ENCODE measurements around the gene GRID1. TPM values are rescaled to one million over a fixed set of nuclear protein-coding genes. Genes with fewer than 3 reads are reported as not detected.

GRID1 gene
- total and polyA plus RNA-seq, 9 of the 15 experiments (the other 6 are each of a cell fraction or from before 2014, with no cell fraction given), result 0.01 to 7.2 (median 1.2) TPM

DNA sequence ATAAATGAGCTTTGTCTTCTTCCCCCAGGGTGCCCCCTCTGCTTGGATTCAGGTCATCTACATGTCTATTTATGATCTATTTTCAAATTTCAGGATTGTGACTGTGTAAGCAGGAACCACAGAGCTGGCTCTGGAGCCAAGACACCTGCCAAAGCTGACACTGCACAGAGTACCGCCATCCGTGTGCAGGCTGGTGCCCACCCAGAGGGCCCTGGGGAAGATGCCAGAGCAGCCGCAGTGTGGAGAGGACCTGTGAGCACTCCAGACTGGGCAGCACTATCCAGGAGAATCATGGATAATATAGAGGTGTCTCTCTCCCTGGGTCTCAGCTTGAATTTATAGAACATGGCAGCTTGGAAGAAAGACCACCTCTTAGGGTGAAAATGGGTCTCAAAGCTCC, 577.5 kb downstream of the GRID1 start:
- DNase-seq (ENCODE audit: extremely low read depth in 1 of 4, low spot score in 3 of 4), result no peak
- Histone ChIP-seq H3K9me3 (replicated peaks; ENCODE audit: control insufficient read depth, insufficient read depth, low read depth, low read length) (no peaks in the 10 kb centered on the region), H3K4me1 (replicated peaks in 1 of 2; ENCODE audit: control insufficient read depth in 2 of 2, insufficient read depth in 2 of 2, low read length in 2 of 2) (no peaks in the 10 kb centered on the region), H3K27ac (ENCODE audit: extremely low read depth, low read depth, low read length) (no peak overlapping the region), H2AFZ (ENCODE audit: low read depth, low read length) (no peak overlapping the region), H3K27me3 (ENCODE audit: control insufficient read depth in 2 of 2, insufficient read depth in 2 of 2, low read length in 2 of 2) (peaks cover 0 to 3% of the 10 kb centered on the region in 2 experiments; a peak in 1 of 5 replicates), H3K79me2 (ENCODE audit: control insufficient read depth, insufficient read depth, low read length) (no peaks in the 10 kb centered on the region), H3K9ac (ENCODE audit: insufficient read depth in 1 of 2, low read depth in 2 of 2, low read length in 2 of 2) (no peak overlapping the region), H3K4me2 (ENCODE audit: insufficient read depth, low read length) (no peak overlapping the region), H4K20me1 (replicated peaks; ENCODE audit: control insufficient read depth, insufficient read depth, low read length) (no peaks in the 10 kb centered on the region), H3K4me3 (no peak overlapping the region), H3K36me3 (ENCODE audit: control insufficient read depth, insufficient read depth, low read length) (no peaks in the 10 kb centered on the region), H3K9me1 (ENCODE audit: control insufficient read depth, insufficient read depth, low read length) (no peaks in the 10 kb centered on the region)
- WGBS (ENCODE audit: insufficient coverage, low coverage, missing lambda C conversion rate), result 0% methylated on average over 3 of the region's 3 CpGs
- intact Hi-C loops (cut with micrococcal nuclease), result no loop called here
- ChIA-PET CTCF (ENCODE audit: low intra/inter-chr PET ratio) (no interaction called here), POLR2A (no interaction called here)
- no peak for ATAC-seq
- no peak for FAIRE-seq
- TF ChIP-seq, protein P1, sequence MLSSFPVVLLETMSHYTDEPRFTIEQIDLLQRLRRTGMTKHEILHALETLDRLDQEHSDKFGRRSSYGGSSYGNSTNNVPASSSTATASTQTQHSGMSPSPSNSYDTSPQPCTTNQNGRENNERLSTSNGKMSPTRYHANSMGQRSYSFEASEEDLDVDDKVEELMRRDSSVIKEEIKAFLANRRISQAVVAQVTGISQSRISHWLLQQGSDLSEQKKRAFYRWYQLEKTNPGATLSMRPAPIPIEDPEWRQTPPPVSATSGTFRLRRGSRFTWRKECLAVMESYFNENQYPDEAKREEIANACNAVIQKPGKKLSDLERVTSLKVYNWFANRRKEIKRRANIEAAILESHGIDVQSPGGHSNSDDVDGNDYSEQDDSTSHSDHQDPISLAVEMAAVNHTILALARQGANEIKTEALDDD (IDR thresholded peaks at IDR 0.05), result no peak
- no peak for TF ChIP-seq SREBF1 (IDR thresholded peaks at IDR 0.05; ENCODE audit: borderline replicate concordance, low read depth, low read length)
- no TSS peak for BruUV-seq (replicated peaks)
- in situ Hi-C loops (cut with MboI), result no loop called here

DNA sequence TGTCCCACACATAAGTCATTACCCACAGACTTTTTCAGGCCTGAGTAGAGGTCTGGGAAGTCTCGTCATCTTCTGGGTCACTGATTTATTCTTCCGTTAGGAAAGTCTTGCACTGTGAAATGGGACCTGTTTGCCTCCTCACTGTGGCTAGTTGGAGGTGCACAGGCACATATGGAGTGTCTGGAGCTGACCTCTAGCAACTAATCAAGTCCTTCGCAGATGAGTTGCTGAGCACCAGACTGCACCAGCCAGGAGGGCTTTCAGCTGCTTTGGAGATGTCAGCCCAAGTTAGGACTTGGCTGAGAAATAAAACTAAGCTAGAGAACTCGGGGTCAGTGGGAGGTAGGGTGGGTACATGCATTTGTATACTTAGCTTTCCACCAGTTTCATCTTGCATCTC, 578.0 kb downstream of the GRID1 start:
- ChIA-PET CTCF (ENCODE audit: low intra/inter-chr PET ratio) (no interaction called here), POLR2A (no interaction called here)
- no peaks in the 10 kb centered on the region for H3K4me1 ChIP-seq (replicated peaks in 1 of 2; ENCODE audit: control insufficient read depth in 2 of 2, insufficient read depth in 2 of 2, low read length in 2 of 2)
- in situ Hi-C loops (cut with MboI) (no loop called here), intact Hi-C loops (cut with micrococcal nuclease) (no loop called here)
- no peaks in the 10 kb centered on the region for H3K9me1 ChIP-seq (ENCODE audit: control insufficient read depth, insufficient read depth, low read length)
- H4K20me1 ChIP-seq (replicated peaks; ENCODE audit: control insufficient read depth, insufficient read depth, low read length), result no peaks in the 10 kb centered on the region
- H3K79me2 ChIP-seq (ENCODE audit: control insufficient read depth, insufficient read depth, low read length), result no peaks in the 10 kb centered on the region
- FAIRE-seq (no peak), DNase-seq (ENCODE audit: extremely low read depth in 1 of 4, low spot score in 3 of 4) (no peak), ATAC-seq (no peak)
- no TSS peak for BruUV-seq (replicated peaks)
- WGBS (ENCODE audit: insufficient coverage, low coverage, missing lambda C conversion rate), result 0% methylated on average over 4 of the region's 4 CpGs
- H3K36me3 ChIP-seq (ENCODE audit: control insufficient read depth, insufficient read depth, low read length), result no peaks in the 10 kb centered on the region
- H3K27ac ChIP-seq (ENCODE audit: extremely low read depth, low read depth, low read length), result no peak overlapping the region
- no peak overlapping the region for H3K9ac ChIP-seq (ENCODE audit: insufficient read depth in 1 of 2, low read depth in 2 of 2, low read length in 2 of 2)
- no peak overlapping the region for H2AFZ ChIP-seq (ENCODE audit: low read depth, low read length)
- peaks cover 0 to 3% of the 10 kb centered on the region in 2 experiments; a peak in 1 of 5 replicates for H3K27me3 ChIP-seq (ENCODE audit: control insufficient read depth in 2 of 2, insufficient read depth in 2 of 2, low read length in 2 of 2)
- no peaks in the 10 kb centered on the region for H3K9me3 ChIP-seq (replicated peaks; ENCODE audit: control insufficient read depth, insufficient read depth, low read depth, low read length)
- H3K4me2 ChIP-seq (ENCODE audit: insufficient read depth, low read length), result no peak overlapping the region
- H3K4me3 ChIP-seq, result no peak overlapping the region
- TF ChIP-seq PHB2 (IDR thresholded peaks at IDR 0.05; ENCODE audit: low read depth), result no peak
- TF ChIP-seq, protein P2, sequence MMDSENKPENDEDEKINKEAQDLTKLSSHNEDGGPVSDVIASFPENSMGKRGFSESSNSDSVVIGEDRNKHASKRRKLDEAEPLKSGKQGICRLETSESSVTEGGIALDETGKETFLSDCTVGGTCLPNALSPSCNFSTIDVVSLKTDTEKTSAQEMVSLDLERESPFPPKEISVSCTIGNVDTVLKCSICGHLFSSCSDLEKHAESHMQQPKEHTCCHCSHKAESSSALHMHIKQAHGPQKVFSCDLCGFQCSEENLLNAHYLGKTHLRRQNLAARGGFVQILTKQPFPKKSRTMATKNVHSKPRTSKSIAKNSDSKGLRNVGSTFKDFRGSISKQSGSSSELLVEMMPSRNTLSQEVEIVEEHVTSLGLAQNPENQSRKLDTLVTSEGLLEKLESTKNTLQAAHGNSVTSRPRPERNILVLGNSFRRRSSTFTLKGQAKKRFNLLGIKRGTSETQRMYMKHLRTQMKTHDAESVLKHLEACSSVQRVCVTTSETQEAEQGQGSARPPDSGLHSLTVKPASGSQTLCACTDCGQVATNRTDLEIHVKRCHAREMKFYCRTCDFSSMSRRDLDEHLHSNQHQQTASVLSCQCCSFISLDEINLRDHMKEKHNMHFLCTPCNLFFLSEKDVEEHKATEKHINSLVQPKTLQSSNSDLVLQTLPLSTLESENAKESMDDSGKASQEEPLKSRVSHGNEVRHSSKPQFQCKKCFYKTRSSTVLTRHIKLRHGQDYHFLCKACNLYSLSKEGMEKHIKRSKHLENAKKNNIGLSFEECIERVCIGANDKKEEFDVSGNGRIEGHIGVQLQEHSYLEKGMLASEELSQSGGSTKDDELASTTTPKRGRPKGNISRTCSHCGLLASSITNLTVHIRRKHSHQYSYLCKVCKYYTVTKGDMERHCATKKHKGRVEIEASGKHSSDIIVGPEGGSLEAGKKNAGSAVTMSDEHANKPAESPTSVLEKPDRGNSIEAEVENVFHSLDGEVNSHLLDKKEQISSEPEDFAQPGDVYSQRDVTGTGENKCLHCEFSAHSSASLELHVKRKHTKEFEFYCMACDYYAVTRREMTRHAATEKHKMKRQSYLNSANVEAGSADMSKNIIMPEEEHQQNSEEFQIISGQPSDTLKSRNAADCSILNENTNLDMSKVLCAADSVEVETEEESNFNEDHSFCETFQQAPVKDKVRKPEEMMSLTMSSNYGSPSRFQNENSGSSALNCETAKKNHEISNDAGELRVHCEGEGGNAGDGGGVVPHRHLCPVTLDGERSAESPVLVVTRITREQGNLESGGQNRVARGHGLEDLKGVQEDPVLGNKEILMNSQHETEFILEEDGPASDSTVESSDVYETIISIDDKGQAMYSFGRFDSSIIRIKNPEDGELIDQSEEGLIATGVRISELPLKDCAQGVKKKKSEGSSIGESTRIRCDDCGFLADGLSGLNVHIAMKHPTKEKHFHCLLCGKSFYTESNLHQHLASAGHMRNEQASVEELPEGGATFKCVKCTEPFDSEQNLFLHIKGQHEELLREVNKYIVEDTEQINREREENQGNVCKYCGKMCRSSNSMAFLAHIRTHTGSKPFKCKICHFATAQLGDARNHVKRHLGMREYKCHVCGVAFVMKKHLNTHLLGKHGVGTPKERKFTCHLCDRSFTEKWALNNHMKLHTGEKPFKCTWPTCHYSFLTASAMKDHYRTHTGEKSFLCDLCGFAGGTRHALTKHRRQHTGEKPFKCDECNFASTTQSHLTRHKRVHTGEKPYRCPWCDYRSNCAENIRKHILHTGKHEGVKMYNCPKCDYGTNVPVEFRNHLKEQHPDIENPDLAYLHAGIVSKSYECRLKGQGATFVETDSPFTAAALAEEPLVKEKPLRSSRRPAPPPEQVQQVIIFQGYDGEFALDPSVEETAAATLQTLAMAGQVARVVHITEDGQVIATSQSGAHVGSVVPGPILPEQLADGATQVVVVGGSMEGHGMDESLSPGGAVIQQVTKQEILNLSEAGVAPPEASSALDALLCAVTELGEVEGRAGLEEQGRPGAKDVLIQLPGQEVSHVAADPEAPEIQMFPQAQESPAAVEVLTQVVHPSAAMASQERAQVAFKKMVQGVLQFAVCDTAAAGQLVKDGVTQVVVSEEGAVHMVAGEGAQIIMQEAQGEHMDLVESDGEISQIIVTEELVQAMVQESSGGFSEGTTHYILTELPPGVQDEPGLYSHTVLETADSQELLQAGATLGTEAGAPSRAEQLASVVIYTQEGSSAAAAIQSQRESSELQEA (IDR thresholded peaks at IDR 0.05; ENCODE audit: low read depth), result no peak
- TF ChIP-seq BCL6 (CRISPR knock-in tag; IDR thresholded peaks at IDR 0.05), result no peak
